Gastroesophageal sphincter (tissue), 4 donors: ENCODE results near the gene SFT2D3. TPM values are rescaled to one million over a fixed set of nuclear protein-coding genes. Genes with fewer than 3 reads are reported as not detected.

Experiments used
- ATAC-seq: fragments of 150-250 bp; one replicate; pipeline ENCODE4 v1.9.1; 2016; ENCODE audit warnings: mild to moderate bottlenecking, moderate library complexity
- H3K27ac ChIP-seq, 4 donors: fragments of 200-600 bp; sonication (generic) in 3 of 4; 1 replicate in 3 of 4; 2 replicates in 1 of 4; pipeline ENCODE4 v1.5.1; 2016 to 2019
- H3K27me3 ChIP-seq: fragments of 200-600 bp; sonication (generic); one replicate; pipeline ENCODE4 v1.5.1; 2019
- H3K36me3 ChIP-seq, 2 donors: fragments of 200-600 bp; sonication (generic); one replicate each; pipeline ENCODE4 v1.5.1; 2019; ENCODE audit warnings: control low read depth in 1 of 2
- H3K4me1 ChIP-seq, 3 donors: fragments of 200-600 bp; sonication (generic); 1 replicate in 2 of 3; 2 replicates in 1 of 3; pipeline ENCODE4 v1.5.1; 2016 to 2019; ENCODE audit warnings: control low read depth in 2 of 3
- H3K4me3 ChIP-seq, 2 donors: fragments of 200-600 bp; sonication (generic); one replicate each; pipeline ENCODE4 v1.5.1; 2019; ENCODE audit warnings: mild to moderate bottlenecking in 1 of 2, moderate library complexity in 1 of 2
- H3K9me3 ChIP-seq, 3 donors: fragments of 200-600 bp; sonication (generic); one replicate each; pipeline ENCODE4 v1.5.1; 2017 to 2019; ENCODE audit warnings: control low read depth in 2 of 3
- EP300 ChIP-seq: sonication (generic); formaldehyde crosslinking; IDR thresholded peaks from one replicate; pipeline ENCODE4 v1.6.1; 2017; ENCODE audit warnings: antibody characterized with exemption, mild to moderate bottlenecking
- POLR2A ChIP-seq, 2 donors: fragments of 450-650 bp; IDR thresholded peaks; one replicate each; pipeline ENCODE4 v1.6.1; 2017; ENCODE audit warnings: antibody characterized with exemption in 2 of 2, mild to moderate bottlenecking in 2 of 2, moderate library complexity in 1 of 2
- POLR2AphosphoS5 ChIP-seq: sonication (generic); formaldehyde crosslinking; IDR thresholded peaks from one replicate; pipeline ENCODE4 v1.6.1; 2017; ENCODE audit warnings: antibody characterized with exemption
- WGBS, 2 donors: methylation state at CpG; one replicate each; pipeline ENCODE4 v1.1.5; 2018; ENCODE audit warnings: low coverage in 1 of 2; 5-methylcytosine and 5-hydroxymethylcytosine counted together
- total RNA-seq, 4 donors: library from RNA; depleted of rRNA; stranded (reverse); fragments of >200 nt; gene quantifications; one replicate each; pipeline ENCODE4 v1.1.0, GENCODE V29; 2016
- TF ChIP-seq, protein P1 (sequence below), 4 experiments: fragments of 200-600 bp in 2 of 4; fragments of 450-650 bp in 2 of 4; sonication (generic) in 1 of 4; IDR thresholded peaks; one replicate each; pipeline ENCODE4 v1.5.1; 2017 to 2019; ENCODE audit warnings: antibody characterized with exemption in 4 of 4, mild to moderate bottlenecking in 2 of 4, moderate library complexity in 2 of 4

SFT2D3 gene
- total RNA-seq, 4 donors from 2014 or later: 7.2 to 15.2 (median 10.3) TPM

DNA sequence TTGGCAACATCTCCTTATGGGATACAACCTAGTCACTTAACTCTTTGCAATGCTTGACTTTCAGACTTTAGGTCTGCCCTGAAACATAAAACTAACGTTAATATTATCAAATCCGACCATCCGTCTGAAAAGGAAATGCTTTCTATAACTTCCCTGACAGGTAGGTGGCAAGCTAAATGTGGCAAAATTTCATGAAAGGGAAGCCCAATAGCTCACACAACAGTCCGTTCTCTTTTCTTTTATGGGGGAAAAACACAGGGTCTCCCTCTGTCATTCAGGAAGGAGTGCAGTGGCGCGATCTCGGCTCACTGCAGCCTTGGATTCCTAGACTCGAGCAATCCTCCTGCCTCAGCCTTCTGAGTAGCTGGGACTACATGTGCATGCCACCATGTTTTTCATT, 52.9 kb downstream of the SFT2D3 start:
- H3K36me3 ChIP-seq: peaks cover 0 to 12% of the 10 kb centered on the region in 2 donors
- no peak overlapping the region for H3K4me3 ChIP-seq
- no peaks in the 10 kb centered on the region for H3K27me3 ChIP-seq
- no peak overlapping the region for H3K27ac ChIP-seq
- H3K4me1 ChIP-seq: peaks cover 0 to 8% (median 0%) of the 10 kb centered on the region in 3 donors
- TF ChIP-seq EP300 (no peak), POLR2AphosphoS5 (no peak), POLR2A (IDR thresholded peaks at IDR 0.05) (no peak)
- TF ChIP-seq, protein P1, sequence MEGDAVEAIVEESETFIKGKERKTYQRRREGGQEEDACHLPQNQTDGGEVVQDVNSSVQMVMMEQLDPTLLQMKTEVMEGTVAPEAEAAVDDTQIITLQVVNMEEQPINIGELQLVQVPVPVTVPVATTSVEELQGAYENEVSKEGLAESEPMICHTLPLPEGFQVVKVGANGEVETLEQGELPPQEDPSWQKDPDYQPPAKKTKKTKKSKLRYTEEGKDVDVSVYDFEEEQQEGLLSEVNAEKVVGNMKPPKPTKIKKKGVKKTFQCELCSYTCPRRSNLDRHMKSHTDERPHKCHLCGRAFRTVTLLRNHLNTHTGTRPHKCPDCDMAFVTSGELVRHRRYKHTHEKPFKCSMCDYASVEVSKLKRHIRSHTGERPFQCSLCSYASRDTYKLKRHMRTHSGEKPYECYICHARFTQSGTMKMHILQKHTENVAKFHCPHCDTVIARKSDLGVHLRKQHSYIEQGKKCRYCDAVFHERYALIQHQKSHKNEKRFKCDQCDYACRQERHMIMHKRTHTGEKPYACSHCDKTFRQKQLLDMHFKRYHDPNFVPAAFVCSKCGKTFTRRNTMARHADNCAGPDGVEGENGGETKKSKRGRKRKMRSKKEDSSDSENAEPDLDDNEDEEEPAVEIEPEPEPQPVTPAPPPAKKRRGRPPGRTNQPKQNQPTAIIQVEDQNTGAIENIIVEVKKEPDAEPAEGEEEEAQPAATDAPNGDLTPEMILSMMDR (IDR thresholded peaks at IDR 0.05): no peak
- WGBS, 2 donors: 83 to 91% methylated on average over 2 to 8 of the region's 8 CpGs
- no peak for ATAC-seq
- no peaks in the 10 kb centered on the region for H3K9me3 ChIP-seq

Other genes starting within 250 kb of the SFT2D3 start
- gene IWS1, start 175.0 kb upstream of the SFT2D3 start, total RNA-seq: 10 to 100 TPM; 36.9 to 43.9 (median 39.6) TPM
- gene MYO7B, start 165.8 kb upstream of the SFT2D3 start, total RNA-seq: under 1 TPM in 3 of 4 donors, not detected in 1; 0.27 to 0.77 (median 0.54) TPM
- gene GPR17, start 55.3 kb upstream of the SFT2D3 start, total RNA-seq: under 1 TPM in 1 of 4 donors, not detected in 3; 0.35 TPM
- gene LIMS2, start 26.0 kb upstream of the SFT2D3 start, total RNA-seq: 100 to 1,000 TPM in 3 of 4 donors, 10 to 100 TPM in 1; 81.4 to 275 (median 124) TPM
- 10 to 100 TPM; 34.9 to 64.6 (median 43.2) TPM for gene WDR33, start 109.7 kb downstream of the SFT2D3 start, total RNA-seq
- gene POLR2D, start 156.7 kb downstream of the SFT2D3 start, total RNA-seq: 10 to 100 TPM; 12.9 to 18.4 (median 15.3) TPM
- gene AMMECR1L, start 184.5 kb downstream of the SFT2D3 start, total RNA-seq: 10 to 100 TPM; 12.4 to 15.0 (median 14.1) TPM